Measurements from ENCODE around the gene CFDP1. TPM values are rescaled to one million over a fixed set of nuclear protein-coding genes. Genes with fewer than 3 reads are reported as not detected.

Gene CFDP1
- total and polyA plus RNA-seq, 2 of the 13 experiments (the other 11 are each of a cell fraction or from before 2014, with no cell fraction given) = 78.6 to 153 TPM

GRCh38 chr16:75251280-75252048 is 181.8 kb downstream of the CFDP1 start, which contains the start of gene BCAR1 (continued):
- TF ChIP-seq E2F1 (CRISPR knock-in tag; IDR thresholded peaks at IDR 0.05) (0 out of 2 replicates have a peak, but pooled peaks have one; percentile 3), ZFP37 (CRISPR knock-in tag; IDR thresholded peaks at IDR 0.05; ENCODE audit: borderline replicate concordance) (0 out of 2 replicates have a peak, but pooled peaks have one; percentile 15), TCF12 (IDR thresholded peaks at IDR 0.05) (no peak), TCF12 (CRISPR knock-in tag; IDR thresholded peaks at IDR 0.05) (0 out of 2 replicates have a peak, but pooled peaks have one; percentile 90), ZNF441 (CRISPR knock-in tag; IDR thresholded peaks at IDR 0.05; ENCODE audit: borderline replicate concordance) (peak; percentile 87; the same call in 1 of the 2 replicates), ZBTB10 (CRISPR knock-in tag; IDR thresholded peaks at IDR 0.05; ENCODE audit: borderline replicate concordance) (0 out of 2 replicates have a peak, but pooled peaks have one; percentile 10), TMF1 (CRISPR knock-in tag; IDR thresholded peaks at IDR 0.05; ENCODE audit: low read depth) (no peak; the same call in 1 of the 2 replicates), TAF1 (CRISPR knock-in tag; IDR thresholded peaks at IDR 0.05) (peak; percentile 15; the same call in 1 of the 2 replicates), FOXO4 (CRISPR knock-in tag; conservative IDR thresholded peaks at IDR 0.05) (0 out of 2 replicates have a peak, but pooled peaks have one; percentile 85), ZNF326 (CRISPR knock-in tag; IDR thresholded peaks at IDR 0.05; ENCODE audit: borderline replicate concordance) (no peak), TGIF2 (CRISPR knock-in tag; IDR thresholded peaks at IDR 0.05) (0 out of 2 replicates have a peak, but pooled peaks have one; percentile 13), CCDC6 (CRISPR knock-in tag; IDR thresholded peaks at IDR 0.05) (peak; percentile 49; the same call in 1 of the 2 replicates), HES4 (CRISPR knock-in tag; IDR thresholded peaks at IDR 0.05; ENCODE audit: borderline replicate concordance) (peak; percentile 16; the same call in 1 of the 2 replicates), RBM22 (optimal IDR thresholded peaks at IDR 0.05; ENCODE audit: low read length) (peak; percentile 91), NR2F2 (IDR thresholded peaks at IDR 0.05; ENCODE audit: borderline replicate concordance, low read depth) (no peak)
- TF ChIP-seq, protein P1, sequence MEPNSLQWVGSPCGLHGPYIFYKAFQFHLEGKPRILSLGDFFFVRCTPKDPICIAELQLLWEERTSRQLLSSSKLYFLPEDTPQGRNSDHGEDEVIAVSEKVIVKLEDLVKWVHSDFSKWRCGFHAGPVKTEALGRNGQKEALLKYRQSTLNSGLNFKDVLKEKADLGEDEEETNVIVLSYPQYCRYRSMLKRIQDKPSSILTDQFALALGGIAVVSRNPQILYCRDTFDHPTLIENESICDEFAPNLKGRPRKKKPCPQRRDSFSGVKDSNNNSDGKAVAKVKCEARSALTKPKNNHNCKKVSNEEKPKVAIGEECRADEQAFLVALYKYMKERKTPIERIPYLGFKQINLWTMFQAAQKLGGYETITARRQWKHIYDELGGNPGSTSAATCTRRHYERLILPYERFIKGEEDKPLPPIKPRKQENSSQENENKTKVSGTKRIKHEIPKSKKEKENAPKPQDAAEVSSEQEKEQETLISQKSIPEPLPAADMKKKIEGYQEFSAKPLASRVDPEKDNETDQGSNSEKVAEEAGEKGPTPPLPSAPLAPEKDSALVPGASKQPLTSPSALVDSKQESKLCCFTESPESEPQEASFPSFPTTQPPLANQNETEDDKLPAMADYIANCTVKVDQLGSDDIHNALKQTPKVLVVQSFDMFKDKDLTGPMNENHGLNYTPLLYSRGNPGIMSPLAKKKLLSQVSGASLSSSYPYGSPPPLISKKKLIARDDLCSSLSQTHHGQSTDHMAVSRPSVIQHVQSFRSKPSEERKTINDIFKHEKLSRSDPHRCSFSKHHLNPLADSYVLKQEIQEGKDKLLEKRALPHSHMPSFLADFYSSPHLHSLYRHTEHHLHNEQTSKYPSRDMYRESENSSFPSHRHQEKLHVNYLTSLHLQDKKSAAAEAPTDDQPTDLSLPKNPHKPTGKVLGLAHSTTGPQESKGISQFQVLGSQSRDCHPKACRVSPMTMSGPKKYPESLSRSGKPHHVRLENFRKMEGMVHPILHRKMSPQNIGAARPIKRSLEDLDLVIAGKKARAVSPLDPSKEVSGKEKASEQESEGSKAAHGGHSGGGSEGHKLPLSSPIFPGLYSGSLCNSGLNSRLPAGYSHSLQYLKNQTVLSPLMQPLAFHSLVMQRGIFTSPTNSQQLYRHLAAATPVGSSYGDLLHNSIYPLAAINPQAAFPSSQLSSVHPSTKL (CRISPR knock-in tag; IDR thresholded peaks at IDR 0.05) = no peak
- TF ChIP-seq, protein P2, sequence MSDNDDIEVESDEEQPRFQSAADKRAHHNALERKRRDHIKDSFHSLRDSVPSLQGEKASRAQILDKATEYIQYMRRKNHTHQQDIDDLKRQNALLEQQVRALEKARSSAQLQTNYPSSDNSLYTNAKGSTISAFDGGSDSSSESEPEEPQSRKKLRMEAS (IDR thresholded peaks at IDR 0.05) = peak; percentile 83

Measured in HepG2 (cell line).